GM18873 (cell line): ENCODE data around the gene GDF10.

ENCODE experiments used
- ATAC-seq: cut with Tn5 transposase; IDR thresholded peaks from one replicate; pipeline ENCODE4 v1.9.1; 2021; ENCODE audit warnings: mild to moderate bottlenecking, moderate library complexity, moderate number of reproducible peaks; ENCODE audit not compliant: unreplicated experiment, low FRiP score

Gene GDF10

DNA sequence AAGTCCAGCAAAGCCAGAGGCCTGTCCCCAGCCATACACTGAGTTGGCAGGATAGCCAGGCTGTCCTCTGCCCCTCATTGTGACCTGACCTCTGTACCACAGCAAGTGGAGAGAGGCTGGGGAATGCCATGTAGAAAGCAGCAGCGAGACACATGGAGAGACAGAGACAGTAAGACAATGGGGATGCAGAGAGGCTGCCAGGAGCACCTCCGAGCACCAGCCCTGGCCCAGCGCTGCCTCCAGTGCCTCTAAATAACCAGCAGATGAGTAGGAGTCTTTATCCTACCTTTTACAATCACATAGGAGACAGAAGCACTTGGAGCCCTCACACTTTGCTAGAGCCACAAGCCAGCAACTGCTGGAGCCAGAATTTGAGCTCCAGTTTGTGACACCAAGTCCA lies 30.4 kb downstream of the GDF10 start:
- no peak for ATAC-seq

DNA sequence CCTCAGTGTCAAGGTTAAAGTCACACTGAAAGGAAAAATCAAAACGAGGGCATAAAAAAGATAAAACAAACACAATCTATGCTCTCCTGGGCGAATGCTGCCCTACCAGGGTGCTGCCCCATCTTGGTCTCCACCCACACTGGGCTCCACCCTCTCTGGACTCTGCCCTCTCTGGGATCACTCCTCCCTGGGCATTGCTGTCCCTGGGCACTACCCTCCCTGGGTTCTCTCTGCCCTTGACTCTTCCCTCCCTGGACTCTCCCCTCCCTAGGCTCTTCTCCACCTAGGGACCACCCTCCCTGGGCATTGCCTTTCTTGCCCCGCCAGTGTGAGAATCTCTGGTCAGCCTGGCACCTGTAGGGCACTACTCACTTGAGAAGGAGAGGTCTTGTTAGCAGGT lies 30.8 kb downstream of the GDF10 start:
- no peak for ATAC-seq

DNA sequence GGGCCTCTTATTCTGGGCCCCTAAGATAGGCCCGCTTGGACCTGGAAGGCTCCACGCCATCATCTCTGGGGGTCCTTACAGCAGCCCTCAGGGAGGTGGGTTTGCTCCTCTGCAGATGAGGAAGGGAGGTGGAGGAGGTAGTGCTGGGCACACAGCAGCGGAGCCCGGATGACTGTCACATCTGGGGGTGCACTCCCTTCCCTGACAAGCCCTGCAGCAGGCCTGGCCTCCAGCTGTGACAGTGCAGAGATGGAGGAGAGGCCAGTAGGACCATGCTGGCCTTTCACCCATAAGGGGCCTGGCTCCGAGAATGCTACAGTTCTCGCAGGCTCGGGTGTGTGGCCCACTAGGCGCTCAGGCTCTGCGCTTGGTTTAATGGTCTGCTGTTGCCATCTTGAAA lies 31.5 kb downstream of the GDF10 start:
- no peak for ATAC-seq

DNA sequence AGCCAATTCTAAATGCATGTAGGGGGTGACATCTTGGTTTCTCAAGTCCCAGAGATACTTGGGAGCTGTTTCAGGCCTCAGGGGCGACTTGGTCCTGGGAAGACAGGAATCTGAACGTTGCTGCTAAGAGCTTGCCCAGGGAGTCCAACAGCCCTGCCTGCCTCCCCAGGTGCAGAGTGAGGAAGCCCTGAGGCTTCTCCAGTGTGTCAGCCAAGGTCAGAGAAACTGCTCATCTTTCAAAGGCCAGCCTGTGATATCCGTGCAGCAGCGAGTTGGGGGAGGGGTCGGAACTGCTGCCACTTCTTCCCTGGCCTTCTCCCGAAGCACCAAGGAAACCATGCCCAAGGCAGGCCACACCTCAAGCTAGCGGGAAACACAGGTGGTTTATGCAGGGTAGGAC lies 32.0 kb downstream of the GDF10 start:
- no peak for ATAC-seq

DNA sequence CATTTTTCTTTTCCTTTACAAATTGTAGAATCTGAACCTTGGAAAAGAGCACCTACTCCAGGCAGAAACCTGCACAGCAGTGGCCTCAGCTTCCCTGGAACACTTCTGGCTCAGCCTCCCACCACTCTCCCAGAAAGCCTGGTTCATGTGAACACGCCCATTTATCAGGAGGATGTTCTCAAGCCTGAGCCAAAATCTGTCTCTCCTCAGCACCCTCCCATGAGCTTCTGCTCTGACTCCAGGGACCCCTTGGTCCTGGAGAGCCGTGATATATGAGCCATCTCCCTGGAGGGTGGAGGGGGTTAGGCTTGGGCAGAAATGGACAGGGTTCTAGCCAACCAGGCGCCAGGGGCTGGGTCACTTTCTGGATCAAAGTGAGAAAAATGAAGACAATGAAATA lies 32.4 kb downstream of the GDF10 start:
- ATAC-seq = no peak

DNA sequence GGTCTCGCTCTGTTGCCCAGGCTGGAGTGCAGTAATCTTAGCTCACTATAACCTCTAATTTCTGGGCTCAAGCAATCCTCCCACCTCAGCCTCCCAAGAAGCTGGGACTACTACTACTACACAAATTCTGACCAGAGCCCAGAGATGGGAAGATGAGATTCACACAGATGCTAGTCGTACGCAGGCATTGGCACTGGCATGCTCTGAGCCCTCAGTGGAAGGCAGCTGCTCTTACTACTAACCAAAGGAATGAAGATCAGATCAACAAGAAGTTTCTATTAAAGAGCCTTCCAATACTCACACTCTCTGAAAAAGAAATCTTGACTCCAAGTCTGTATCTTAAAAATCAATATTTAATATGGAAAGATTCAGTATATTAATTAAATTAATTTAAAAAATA lies 32.9 kb downstream of the GDF10 start:
- ATAC-seq = no peak

DNA sequence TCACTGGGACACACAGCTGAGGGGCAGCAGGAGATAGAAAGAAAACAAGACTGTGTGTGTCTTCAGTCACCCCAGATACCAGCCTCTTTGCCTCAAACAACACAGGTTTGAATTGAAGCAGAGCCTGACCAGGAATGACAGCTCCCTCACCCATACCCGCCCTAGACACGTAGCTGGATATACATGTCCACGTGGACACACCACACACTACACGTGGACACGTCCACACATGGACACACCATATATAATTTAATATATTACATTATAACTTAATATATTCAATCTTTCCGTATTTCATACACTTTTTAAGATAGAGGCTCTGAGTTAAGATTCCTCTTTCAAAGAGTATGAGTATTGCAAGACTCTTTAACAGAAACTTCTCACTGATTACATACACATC lies 33.5 kb downstream of the GDF10 start:
- no peak for ATAC-seq

DNA sequence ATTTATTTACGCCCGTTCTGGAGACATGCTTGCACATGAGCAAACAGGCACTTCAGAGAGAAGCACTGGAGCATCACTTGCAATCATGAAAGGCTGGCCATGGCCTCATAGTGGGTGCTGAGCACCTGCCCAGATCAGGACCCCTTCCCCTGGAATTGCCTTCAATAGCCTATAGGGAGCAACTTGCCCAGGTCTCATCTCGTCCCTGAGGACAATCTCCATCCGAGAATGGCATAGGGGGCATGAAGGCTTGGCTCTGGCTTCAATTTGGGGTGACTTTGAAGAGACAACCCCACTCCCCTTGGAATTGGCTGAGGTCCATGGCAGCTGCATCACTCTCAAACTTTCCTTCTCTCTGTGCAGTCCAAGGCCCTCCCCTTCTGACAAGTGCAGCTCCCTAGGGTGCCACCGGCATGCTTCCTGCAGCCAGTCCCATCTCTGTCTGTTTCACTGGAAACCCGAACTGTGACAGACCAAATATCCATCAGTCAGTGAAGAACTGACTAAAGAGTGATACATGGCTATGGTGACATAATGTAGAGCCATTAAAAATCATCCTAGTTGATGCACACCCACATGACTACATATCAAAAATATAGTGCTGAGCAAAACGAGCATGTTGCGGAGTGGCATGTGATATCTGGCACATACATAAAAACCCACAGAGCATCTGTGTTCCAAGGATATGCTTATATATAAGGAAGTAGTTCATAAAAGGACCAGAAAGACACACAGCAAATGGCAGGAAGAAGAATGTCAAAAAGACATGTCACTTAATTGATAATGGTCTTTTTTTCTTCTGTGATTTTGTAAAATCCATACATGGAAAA lies 34.7 kb downstream of the GDF10 start:
- ATAC-seq = no peak

DNA sequence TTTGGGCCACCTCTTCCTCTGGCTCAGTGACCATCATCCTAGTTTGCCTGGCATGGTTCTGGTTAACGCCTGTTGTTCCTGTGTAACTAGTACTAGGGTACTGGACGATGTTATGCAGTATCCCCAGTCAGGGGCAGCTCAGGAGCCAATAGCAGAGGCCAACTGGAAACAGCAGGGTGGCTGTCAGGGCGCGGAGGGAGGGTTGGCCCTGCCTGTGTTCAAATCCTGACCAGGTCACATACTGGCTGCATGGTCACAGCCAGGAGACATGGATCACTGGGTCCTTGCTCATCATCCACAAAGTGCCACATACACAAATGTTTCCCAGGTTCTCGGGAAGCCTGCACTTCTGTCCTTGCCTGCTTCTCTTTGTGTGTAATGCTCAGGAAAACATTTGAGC lies 35.9 kb downstream of the GDF10 start:
- no peak for ATAC-seq

DNA sequence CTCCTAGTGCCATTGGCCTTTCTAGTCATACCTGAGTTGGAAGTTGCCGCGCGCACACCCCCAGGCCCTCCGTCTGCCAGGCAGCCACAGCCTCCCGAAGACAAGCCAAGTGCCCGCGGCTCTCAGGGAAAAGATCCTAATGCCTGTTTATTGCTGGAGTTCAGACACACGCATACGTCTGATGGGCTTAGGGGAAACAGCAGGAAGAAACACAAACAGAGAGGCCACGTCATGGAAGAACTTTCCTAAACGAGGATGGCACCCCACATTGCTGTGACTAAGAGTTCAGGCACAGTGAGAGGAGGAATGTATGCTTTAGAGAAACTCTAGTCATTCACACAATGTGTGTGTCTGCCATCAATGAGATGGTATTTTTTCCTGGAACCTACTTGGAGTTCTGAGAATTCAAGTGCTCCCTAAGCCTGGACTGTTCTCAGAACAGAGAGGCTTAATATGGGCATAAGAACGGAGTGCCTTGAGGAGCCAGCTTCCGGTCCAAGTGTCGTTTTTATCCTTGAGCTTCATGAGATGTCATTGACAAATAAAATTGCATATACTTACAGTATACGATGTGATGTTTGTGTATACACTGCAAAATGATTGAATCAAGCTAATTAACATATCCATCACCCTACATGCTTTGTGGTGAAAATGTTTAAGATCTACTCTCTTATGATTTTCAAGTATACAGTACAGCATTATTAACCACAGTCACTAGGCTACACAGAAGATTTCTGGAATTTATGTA lies 36.6 kb downstream of the GDF10 start:
- no peak for ATAC-seq

DNA sequence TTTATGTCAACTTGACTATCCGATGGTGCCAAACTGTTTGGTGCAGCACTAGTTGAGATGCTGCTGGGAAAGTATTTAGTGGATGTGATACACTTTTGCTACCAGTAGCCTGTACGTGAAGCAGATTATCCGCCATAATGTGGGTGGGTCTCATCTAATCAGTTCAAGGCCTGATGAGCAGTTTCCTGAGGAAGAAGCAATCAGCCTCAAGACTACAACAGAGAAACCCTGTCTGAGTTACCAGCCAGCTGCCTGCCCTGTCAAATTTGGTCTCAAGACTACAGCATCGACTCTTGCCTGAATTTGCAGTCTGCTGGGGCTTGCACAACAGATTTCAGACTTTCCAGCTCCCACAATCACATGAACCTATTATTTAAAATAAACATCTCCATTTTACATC lies 37.3 kb downstream of the GDF10 start:
- ATAC-seq = no peak

DNA sequence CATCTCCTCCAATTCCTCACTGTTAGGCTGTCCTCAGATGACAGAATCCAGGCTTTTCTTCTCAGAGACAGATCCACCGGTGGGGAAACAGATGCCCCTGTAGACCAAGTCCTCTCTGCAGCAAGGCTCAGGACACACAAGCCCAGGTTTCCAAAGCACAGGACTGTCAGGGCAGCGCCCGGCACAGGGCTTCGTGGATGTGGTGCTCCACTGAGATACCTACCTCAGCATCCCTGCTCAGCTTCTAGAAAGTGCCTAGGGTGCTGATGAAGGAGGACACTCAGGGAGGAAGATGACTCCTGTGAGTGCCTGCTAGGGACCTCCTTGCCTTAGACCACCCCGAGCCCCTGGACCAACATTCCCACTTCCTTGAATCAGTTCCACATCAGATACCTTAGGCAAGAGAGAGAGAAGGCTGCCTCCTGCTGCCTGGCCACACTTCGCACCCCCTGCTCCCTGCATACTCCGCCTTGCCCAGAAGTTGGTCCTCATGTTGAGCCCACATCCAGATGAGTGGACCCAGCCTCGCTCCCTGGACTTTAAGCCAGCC lies 39.3 kb downstream of the GDF10 start:
- ATAC-seq = no peak

DNA sequence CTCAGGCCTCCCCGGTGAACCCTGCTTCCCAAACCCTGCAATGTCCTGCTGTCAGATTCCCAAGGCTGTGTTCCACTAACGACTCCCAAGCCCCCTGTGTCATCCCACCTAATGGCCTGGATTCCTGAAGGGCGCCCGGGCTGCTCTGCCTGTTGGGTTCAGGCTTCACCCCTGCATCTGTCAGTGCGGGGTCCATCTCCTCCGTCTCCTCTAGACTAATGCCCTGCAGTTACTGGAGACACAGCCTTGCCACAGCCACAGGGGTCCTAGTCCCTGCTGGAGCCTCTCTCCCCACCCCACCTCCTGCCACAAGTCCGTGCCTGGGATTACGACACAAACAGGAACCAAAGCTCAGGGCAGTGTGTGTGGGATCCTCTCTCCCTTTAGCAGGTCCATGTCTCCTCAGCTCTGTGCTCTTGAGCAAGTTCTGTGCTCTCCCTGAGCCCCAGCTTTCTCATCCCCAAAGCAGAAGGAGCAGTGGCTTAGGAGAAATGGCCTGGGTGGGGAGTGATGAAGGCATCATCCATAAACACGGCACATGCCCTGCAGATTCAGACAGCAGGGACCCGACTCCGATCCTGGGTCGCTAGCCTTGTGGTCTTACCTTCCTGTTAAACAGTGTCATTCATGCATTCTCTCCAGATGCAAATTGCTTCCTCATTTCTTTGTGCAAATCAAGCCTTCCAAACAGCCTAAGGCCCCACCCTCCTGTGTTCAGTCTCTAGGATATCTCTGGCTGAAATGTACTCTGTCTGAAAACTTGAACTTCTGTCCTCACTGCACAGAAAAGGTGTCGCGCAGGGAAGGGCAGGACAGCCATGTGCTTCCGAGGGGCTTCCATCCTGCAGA lies 40.0 kb downstream of the GDF10 start:
- ATAC-seq = no peak

DNA sequence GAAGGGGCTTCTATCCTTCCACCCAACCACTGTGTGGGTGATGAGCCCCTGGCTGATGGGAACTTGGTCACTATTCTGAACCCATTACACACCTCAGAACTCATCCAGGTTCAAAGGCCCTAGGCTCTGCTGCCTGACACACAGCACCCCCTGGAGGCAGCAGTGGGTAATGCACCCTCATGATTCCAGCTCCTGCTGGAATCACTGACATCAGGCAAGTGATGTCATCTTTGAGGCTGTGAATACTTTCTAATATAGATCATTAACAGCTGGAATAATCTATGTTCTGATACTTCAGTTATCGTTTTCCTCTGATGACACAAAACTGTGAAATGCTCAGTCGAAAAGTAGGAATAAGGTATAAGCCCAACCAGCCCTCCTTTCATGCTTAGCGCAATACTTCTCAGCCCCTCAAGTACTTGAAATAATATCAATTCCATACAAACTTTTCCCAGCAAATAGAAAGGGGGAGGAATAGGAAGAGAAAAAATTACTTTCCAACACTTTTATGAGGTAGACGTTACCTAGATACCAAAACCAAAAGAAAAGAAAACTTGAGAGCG lies 40.7 kb downstream of the GDF10 start:
- ATAC-seq = no peak

DNA sequence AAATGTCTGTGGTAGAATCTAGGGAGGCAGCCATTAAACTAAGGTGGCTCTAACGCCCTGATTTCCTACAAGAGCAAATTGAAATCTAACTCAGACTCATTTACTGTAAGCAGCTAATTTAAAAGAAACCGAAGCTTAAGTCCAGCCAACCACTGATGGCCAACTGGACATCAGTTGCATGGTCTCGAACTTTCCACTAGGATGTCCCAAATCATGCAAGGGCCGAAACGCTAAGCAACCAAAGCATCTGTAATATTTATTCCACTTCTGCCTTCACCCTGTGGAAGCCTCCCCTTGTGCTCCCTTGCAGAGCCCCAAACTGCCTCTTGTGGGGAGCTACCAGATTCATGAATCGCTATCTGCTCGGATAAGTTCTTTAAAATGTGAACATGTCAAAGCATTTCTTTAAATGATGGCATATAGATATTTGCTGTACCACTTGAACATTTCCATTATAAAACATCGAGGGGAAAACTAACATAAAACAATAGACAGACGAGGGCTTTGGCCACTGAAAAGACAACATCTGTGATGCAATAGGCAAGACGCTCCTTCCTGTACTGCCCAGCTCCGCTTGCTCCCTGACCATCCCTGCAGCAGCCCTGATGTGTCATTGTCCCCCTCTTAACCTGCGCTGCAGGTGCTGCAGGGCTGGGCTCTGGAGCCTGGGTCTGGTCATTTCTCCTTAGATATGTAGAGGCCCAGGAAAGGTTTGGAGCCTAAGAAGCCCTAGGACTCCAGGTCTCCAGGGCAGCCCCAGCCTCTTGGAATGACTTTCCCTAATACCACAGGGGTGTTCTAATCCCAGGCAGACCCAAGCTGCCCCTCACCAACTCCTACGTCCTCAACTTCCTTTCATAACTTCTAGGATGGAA lies 45.2 kb downstream of the GDF10 start:
- ATAC-seq = no peak

DNA sequence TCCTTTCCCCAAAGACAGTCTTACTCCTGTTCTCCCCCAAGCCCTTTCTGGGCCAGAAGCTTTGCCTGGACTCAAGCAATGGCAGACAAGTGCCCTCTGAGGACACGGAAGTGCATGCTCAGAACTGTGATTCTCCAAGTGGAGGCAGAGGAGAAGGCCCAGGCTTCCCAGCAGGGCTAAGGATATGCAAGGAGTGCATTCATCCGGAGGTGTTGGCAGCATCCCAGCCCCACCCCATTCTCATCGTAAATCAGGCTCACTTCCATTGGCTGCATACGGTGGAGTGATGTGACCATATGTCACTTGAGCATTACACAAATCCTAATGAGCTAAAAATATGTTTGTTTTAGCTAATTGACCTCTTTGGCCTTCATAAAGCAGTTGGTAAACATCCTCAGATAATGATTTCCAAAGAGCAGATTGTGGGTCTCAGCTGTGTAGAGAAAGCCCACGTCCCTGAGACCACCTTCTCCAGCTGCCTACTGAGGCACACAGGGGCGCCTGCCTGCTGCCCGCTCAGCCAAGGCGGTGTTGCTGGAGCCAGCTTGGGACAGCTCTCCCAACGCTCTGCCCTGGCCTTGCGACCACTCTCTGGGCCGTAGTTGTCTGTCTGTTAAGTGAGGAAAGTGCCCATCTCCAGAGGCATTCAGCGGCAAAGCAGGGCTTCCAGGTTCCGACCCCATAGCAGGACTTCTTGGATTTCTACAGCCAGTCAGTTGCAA lies 46.7 kb downstream of the GDF10 start:
- ATAC-seq = no peak

DNA sequence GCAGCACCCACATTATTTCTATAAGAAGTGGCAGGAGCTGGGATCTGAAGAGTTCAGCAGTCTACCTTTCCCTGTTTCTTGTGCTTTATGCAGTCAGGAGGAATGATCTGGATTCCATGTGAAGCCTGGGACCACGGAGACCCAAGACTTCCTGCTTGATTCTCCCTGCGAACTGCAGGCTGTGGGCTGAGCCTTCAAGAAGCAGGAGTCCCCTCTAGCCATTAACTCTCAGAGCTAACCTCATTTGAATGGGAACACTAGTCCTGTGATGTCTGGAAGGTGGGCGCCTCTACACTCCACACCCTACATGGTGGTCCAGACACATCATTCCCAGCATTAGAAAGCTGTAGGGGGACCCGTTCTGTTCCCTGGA lies 47.3 kb downstream of the GDF10 start:
- no peak for ATAC-seq

DNA sequence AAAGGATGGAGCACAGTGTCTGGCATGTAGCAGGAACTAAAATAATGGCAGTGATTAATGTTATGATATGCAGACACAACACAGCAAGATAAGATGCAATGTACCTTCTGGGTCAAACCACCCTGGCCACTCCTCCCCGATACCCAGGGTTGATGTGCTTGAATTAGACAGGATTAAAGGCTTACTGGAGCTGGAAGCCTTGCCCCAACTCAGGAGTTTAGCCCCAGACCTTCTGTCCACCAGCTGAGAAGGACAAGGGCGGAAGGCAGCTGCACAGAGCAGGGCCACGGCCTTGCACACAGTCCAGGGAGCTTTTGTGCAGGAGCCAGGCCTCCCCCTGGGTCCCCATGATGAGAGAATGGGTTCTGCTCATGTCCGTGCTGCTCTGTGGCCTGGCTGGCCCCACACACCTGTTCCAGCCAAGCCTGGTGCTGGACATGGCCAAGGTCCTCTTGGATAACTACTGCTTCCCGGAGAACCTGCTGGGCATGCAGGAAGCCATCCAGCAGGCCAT lies 48.2 kb downstream of the GDF10 start, which contains the start of gene RBP3:
TSS of gene RBP3 (plus strand) at position 226 of the 514 bp plus-strand sequence. CDS start at position 348, 122 bp downstream.
- no peak for ATAC-seq
